ENCODE data around the gene ASZ1.

The ASZ1 gene

DNA sequence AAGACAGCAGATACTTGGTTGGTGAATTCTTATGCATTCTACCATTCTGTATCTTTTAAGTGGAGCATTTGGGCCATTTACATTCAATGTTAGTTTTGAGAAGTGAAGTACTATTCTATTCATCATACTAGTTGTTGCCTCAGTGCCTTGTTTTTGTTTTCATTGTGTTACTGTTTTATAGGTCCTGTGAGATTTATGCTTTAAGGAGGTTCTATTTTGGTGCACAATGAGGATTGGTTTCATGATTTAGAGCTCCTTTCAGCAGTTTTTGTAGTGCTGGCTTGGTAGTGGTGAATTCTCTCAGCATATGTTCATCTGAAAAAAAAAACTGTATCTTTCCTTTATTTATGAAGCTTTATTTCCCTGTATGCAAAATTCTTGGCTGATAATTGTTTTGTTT is 81.1 kb downstream of the ASZ1 start:
- DNase-seq (ENCODE audit: low read depth), result no peak

DNA sequence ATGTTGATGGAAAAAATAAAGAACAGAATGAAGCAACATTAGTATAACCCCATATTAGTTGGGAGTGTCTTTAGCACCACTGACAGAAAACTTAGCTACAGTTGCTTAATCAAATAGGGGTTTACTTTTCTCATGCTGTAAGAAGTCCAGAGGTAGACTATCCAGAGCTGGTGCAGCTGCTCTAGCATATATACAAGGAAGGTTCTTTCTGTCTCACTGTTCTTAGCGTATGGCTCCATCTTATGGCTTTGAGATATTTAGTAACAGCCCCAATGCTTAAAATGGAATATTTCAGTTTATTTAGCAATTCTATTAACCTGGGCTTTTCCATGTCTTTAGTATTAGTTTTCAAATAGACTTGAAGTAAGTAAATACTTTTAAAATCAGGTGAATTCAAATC is 89.3 kb downstream of the ASZ1 start:
- DNase-seq (ENCODE audit: low read depth), result no peak

DNA sequence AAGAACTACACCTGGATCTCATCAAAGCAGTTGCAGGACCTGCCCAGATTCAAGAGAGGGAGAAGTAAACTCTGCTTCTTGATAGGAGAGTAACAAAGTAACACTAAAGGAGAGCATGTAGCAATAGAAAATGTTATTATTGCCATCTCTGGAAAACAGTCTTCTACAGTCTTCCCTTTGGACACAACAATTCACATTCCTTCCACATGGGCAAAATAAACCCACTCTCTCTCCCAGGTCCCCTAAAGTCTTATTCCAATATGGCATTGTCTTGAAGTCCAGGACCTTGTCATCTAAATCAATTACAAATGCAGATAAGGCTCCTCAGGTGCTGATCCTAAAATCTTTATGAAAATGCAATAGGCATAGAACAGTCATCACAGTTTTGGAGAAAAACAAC is 94.1 kb downstream of the ASZ1 start:
- no peak for DNase-seq (ENCODE audit: low read depth)

DNA sequence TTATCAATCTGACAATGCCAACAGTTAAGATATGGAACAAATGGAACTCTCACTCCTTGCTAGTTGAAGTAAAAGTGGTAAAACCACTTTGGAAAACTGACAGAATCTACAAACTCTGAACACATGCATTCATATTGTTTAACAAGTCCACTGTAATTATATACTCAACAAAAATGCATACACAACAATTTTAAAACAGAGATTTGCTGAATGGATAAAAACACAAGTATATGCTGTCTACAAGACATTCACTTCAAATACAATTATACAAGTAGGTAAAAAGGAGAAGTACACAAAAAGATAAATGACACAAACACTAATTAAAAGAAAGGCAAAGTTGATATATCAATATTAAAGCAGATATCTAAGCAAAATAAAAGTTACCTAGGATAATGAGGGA is 95.3 kb downstream of the ASZ1 start:
- no peak for DNase-seq (ENCODE audit: low read depth)

DNA sequence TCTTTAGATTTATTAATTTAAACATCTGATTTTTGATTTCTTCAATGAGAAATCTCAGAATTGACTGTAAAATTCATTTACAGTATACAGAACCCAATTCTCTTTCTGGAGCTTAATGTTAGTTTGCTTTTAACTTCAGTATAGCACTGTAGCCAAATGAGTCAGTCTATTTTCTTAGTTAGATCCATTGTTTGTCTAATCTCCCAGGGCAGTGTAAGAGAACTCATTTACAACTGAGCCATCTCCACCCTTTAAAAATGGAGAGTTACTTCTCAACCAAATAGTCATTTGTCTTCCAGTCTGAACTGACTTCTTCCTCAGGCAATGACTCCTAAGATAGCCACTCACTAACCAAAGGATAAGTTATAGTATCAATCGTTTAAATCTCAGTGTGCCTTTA is 101.5 kb downstream of the ASZ1 start:
- no peak for DNase-seq (ENCODE audit: low read depth)

DNA sequence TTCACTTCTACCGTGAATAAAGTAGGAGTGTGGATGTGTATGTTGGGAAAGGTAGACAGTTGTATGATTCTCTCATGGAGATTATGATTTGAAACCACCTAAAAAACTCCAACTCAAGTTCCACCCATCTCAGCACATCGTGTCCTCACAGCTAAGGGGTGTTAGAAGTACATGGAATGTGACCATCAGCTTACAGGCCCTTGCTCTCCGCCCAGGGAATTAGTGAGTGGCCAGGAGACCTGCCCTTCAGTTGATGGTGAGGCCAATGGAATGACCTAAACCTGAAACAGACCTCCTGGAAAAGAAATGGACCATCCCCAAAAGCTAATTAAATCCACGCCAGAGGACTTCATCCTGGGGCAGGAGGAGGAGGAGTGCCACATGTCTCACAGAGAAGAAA is 102.3 kb downstream of the ASZ1 start:
- DNase-seq (ENCODE audit: low read depth), result no peak

DNA sequence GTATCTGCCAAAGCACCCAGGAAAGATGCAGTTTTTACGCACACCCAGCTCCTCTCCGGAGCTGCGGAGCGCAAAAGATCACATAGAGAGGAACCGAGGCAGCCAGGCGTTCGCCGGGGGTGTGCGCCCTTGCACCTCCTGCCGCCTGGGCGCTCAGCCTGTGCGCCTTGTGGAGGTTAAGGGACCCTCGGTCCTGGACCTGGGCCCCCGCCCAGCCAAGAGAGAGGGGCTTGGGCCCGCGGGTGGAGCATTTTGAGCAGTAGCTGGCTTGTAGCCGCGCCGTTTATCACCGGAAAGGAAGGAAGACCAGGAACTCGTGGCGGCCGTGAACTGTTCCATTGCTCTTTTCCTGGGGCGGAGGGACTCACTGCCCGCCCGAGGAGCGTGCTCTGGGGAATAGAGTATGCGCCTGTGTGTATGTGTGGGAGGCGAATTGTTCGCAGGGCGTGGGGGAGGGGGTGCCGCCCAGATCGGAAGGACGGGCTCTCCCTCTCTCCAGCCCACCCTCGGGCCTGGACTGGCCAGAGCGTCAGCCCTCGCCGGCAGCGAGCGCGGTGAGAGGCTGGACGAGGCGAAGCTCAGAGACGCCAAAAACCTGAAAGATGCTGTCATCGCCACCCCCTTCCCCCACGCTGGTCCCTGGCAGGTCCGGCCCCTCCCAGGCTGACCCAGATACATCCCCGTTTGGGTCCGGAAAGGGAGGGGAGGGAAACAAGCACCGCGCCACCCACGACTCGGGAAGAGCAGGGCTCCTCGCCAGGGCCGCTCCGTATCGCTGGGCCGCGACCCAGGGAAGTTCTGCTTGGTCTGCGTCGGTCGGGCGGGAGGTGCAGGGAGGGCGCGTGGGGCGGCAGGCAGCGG is 103.2 kb downstream of the ASZ1 start:
- no peak for DNase-seq (ENCODE audit: low read depth)

DNA sequence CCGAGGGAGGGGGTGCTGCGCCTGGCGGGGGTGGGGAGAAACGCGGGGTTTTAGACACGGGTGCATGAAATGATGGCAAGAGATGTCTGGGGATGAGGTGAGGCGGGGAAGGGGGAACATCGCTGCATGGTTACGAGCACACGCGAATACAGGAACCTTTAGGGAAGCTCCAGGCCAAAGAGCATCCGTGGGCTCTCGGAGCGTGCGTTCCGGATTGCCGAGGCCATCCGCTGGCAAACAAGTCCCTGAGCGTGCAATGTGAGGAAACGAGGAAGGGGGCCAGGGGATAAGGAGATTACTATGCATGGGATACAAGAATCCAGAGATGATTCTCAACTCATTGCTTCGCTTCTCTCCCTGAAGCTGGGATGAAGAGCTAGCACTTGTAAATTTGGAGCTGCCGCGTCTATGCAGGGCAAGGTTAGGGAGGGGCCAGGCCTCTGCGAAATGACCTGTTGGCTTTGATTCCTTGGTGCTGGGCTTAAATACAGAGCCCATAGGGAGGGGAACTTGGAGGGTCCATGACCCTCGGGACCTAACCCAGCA is 103.9 kb downstream of the ASZ1 start:
- no peak for DNase-seq (ENCODE audit: low read depth)

DNA sequence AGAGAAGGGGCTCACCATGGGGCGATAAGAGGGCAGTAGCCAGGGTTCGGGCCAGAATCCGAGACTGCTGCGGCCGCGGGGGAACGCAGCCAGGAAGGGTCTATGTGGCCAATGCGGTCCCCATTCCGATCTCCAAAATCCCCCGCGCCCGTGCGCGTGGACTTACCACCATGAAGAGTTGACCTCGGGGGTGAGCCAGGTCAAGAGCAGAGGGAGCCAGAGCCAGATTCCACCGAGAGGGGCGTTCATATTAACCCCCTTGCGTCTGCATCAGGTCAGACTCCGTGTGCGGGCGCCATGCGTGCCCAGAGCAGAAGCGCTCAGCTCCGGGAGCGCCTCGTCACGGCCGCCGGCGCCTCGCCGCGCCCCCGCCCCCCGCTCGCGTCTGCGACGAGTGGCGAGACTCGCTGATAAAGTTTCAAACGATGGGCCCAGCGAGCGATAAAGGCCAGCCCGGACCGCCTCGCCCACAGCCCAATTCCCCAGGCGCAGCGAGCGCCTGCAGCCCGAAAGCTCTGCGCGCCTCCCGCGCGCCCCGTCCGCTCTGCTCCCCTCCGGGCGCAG is 104.5 kb downstream of the ASZ1 start, which contains the start of gene WNT2:
Gene WNT2 (minus strand): TSS at position 318 of the 564 bp plus-strand sequence. CDS start 69 bp downstream, at position 249.
- no peak for DNase-seq (ENCODE audit: low read depth)

DNA sequence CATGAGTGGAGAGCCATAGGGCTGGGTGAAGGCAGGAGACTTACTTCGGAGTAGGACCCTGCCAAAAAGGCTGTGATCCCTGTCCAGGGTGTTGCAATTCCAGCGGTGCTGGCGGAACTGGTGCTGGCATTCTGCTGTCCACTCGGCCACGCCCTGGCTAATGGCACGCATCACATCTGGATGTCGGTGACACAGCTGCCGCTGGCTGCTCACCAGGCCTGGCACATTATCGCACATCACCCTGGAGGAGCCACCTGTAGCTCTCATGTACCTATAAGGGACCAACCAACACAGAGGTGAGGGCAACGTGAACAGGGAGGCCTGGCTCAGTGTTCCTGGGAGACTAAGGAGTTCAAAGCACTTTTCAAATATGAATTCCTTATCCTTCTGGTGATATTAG is 106.8 kb downstream of the ASZ1 start:
- DNase-seq (ENCODE audit: low read depth), result no peak

DNA sequence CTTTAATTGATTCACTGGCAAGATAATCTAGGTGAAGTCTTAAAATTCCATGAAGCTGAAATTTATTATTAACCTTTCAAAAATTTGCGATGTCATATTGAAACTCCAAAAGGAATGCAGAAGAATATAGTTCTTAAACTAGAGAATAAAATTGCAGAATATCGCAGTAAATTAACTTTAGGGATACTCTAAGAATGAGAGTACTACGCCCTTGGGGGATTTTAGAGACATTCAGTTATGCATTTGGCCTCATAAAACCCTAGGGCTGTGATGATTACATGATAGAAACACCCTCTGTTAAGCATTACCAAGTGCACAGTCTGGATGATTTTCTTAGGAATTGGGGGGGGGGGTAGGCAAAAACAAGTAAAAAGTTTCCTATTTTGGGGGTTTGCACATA is 108.1 kb downstream of the ASZ1 start:
- DNase-seq (ENCODE audit: low read depth), result no peak

DNA sequence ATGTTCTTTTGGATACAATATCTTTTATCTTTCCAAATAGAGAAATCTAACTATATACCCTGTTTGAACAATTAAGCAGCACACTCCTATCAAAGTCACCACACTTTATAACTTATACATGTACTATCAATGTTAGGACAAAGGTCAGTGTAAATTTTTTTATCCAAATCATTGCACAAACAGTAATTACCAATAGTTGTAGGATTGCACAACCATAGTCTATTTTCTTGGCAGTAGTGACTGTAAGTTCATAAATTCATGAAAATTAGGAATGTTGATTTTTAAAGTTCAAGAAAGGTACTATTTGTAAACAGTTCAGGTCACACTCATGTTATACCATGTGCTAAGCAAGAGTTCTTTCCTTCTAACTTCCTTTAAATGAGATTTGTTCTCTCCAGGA is 113.7 kb downstream of the ASZ1 start:
- DNase-seq (ENCODE audit: low read depth), result no peak
